HL-60 (cell line): ENCODE measurements around the gene PARP6.

ENCODE experiments used
- DNase-seq, 2 experiments: peaks; one replicate each; pipeline ENCODE4 v3.0.0-alpha.2; 2010 to 2020; ENCODE audit warnings: low read depth in 1 of 2, low spot score in 1 of 2
- H3K27ac ChIP-seq: fragments of 250-450 bp; sonication (Bioruptor Pico); replicated peaks from 2 replicates; pipeline ENCODE4 v1.5.1; 2020; ENCODE audit warnings: mild to moderate bottlenecking, moderate library complexity
- H3K27me3 ChIP-seq: fragments of 250-450 bp; sonication (Bioruptor Pico); 2 replicates; pipeline ENCODE4 v1.5.1; 2021; ENCODE audit warnings: mild to moderate bottlenecking, moderate library complexity; ENCODE audit not compliant: insufficient read depth, poor library complexity, severe bottlenecking
- H3K4me3 ChIP-seq: replicated peaks from 2 replicates; pipeline ENCODE4 v1.5.1; 2011; ENCODE audit warnings: mild to moderate bottlenecking, control low read depth, low read length; ENCODE audit not compliant: insufficient read depth
- CTCF ChIP-seq: IDR thresholded peaks from one replicate; pipeline ENCODE4 v1.5.1; 2011; ENCODE audit warnings: low read length, control low read depth, inconsistent platforms; ENCODE audit not compliant: insufficient read depth
- GABPA ChIP-seq: IDR thresholded peaks from 2 replicates; pipeline ENCODE4 v1.6.1; 2012; ENCODE audit warnings: low read depth
- POLR2AphosphoS5 ChIP-seq: IDR thresholded peaks from 2 replicates; pipeline ENCODE4 v1.6.1; 2012; ENCODE audit warnings: low read depth
- REST ChIP-seq: IDR thresholded peaks from 2 replicates; pipeline ENCODE4 v1.6.1; 2012; ENCODE audit warnings: low read depth; ENCODE audit not compliant: insufficient replicate concordance
- SPI1 ChIP-seq: IDR thresholded peaks from 2 replicates; pipeline ENCODE4 v1.6.1; 2012; ENCODE audit warnings: low read depth, mild to moderate bottlenecking, borderline replicate concordance

The PARP6 gene

GRCh38 chr15:72304596-72304995 is 32.2 kb upstream of the PARP6 start:
- no peak for DNase-seq
- H3K27me3 ChIP-seq = no peaks in the 10 kb centered on the region
- TF ChIP-seq GABPA (no peak), SPI1 (no peak), REST (no peak), CTCF (no peak), POLR2AphosphoS5 (no peak)
- H3K27ac ChIP-seq = no peak overlapping the region
- H3K4me3 ChIP-seq = no peak overlapping the region

GRCh38 chr15:72302955-72303354 is 30.6 kb upstream of the PARP6 start:
- TF ChIP-seq CTCF (no peak), SPI1 (no peak), POLR2AphosphoS5 (no peak), GABPA (no peak), REST (no peak)
- Histone ChIP-seq H3K27me3 (no peaks in the 10 kb centered on the region), H3K27ac (no peak overlapping the region), H3K4me3 (no peak overlapping the region)
- no peak for DNase-seq

GRCh38 chr15:72289597-72290325 is 17.4 kb upstream of the PARP6 start:
- no peaks in the 10 kb centered on the region for H3K27me3 ChIP-seq
- H3K27ac ChIP-seq = no peak overlapping the region
- TF ChIP-seq SPI1 (no peak), POLR2AphosphoS5 (no peak), GABPA (no peak), REST (no peak), CTCF (no peak)
- DNase-seq = no peak
- H3K4me3 ChIP-seq = no peak overlapping the region
